Left ventricle myocardium inferior (tissue), 1 donor: ENCODE measurements around the gene SIGLEC5. TPM values are rescaled to one million over a fixed set of nuclear protein-coding genes. Genes with fewer than 3 reads are reported as not detected.

Experiments
- DNase-seq: peaks from one replicate; pipeline ENCODE4 v3.0.0-alpha.2; 2020
- H3K27ac ChIP-seq: fragments of 200-600 bp; replicated peaks from 2 replicates; pipeline ENCODE4 v1.8.0; 2021
- H3K27me3 ChIP-seq: fragments of 200-600 bp; 2 replicates; pipeline ENCODE4 v1.8.0; 2021; ENCODE audit warnings: low read depth
- H3K36me3 ChIP-seq: fragments of 200-600 bp; 2 replicates; pipeline ENCODE4 v1.8.0; 2021
- H3K4me1 ChIP-seq: fragments of 200-600 bp; 2 replicates; pipeline ENCODE4 v1.8.0; 2021
- H3K4me3 ChIP-seq: fragments of 200-600 bp; 2 replicates; pipeline ENCODE4 v1.8.0; 2021; ENCODE audit warnings: mild to moderate bottlenecking, moderate library complexity
- H3K9me3 ChIP-seq: fragments of 200-600 bp; replicated peaks from 2 replicates; pipeline ENCODE4 v1.8.0; 2021
- intact Hi-C: fragments of 100-400 bp; cut with micrococcal nuclease; formaldehyde crosslinking; loops from one replicate; pipeline ENCODE4 v1.11.0; 2022
- total RNA-seq: library from RNA; stranded (reverse); fragmentation: NEBNext Ultra II Directional; extraction: Animal tissue kit (Norgen Biotek cat#: 25700); gene quantifications from one replicate; pipeline ENCODE4 v1.2.1, GENCODE V29; 2021
- TF ChIP-seq, protein P1 (sequence below): fragments of 200-600 bp; IDR thresholded peaks from 2 replicates; pipeline ENCODE4 v1.8.0; 2021; ENCODE audit warnings: antibody characterized with exemption, mild to moderate bottlenecking, borderline replicate concordance
- donor health status: DM: no; HTN: yes; CAD: no; lungs with severe emphysema.

Gene SIGLEC5
- total RNA-seq, 1 donor from 2014 or later, result not detected

DNA sequence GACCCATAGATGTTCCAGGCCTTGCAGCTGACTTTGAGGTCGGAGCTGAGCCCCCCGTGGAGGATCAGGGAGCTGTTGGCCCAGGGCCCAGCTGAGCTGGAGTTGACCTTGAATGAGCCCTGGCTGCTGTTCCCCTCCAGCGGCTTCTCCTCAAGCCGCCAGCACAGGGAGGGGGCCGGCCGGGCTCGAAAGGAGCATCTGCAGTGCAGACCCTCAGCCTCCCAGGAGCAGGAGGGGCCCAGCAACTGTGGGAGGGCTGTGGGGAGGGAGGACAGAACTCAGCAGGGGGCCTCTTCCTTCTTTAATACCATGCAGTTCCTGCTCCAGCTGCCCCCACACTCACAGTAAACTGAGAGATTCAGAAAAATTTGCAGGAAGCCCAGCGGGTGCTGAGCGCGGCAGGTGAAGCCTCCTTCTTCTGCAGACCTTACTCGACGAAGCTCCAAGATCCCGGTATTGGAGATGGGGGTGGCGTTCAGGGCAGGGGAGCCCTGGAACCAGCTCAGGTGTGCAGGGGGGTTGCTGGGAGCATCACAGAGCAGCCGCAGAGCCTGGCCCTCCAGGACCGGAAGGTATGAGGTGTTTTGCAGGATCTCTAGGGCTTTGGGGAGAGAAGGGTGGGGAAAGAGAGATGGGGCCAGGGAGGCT lies 2.6 kb downstream of the SIGLEC5 start:
- intact Hi-C loops, result no loop called here
- Histone ChIP-seq H3K9me3 (no peaks in the 10 kb centered on the region), H3K4me3 (no peak overlapping the region), H3K27me3 (peaks cover 50% of the 10 kb centered on the region), H3K27ac (no peak overlapping the region), H3K4me1 (no peaks in the 10 kb centered on the region), H3K36me3 (no peaks in the 10 kb centered on the region)
- TF ChIP-seq, protein P1, sequence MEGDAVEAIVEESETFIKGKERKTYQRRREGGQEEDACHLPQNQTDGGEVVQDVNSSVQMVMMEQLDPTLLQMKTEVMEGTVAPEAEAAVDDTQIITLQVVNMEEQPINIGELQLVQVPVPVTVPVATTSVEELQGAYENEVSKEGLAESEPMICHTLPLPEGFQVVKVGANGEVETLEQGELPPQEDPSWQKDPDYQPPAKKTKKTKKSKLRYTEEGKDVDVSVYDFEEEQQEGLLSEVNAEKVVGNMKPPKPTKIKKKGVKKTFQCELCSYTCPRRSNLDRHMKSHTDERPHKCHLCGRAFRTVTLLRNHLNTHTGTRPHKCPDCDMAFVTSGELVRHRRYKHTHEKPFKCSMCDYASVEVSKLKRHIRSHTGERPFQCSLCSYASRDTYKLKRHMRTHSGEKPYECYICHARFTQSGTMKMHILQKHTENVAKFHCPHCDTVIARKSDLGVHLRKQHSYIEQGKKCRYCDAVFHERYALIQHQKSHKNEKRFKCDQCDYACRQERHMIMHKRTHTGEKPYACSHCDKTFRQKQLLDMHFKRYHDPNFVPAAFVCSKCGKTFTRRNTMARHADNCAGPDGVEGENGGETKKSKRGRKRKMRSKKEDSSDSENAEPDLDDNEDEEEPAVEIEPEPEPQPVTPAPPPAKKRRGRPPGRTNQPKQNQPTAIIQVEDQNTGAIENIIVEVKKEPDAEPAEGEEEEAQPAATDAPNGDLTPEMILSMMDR, result no peak
- no peak for DNase-seq

- H3K36me3 ChIP-seq, result no peaks in the 10 kb centered on the region
- H3K4me3 ChIP-seq, result no peak overlapping the region
- H3K27ac ChIP-seq, result no peak overlapping the region
- TF ChIP-seq, protein P1, result no peak
- intact Hi-C loops, result no loop called here
- H3K4me1 ChIP-seq, result no peaks in the 10 kb centered on the region
- H3K9me3 ChIP-seq, result no peaks in the 10 kb centered on the region
- no peak for DNase-seq
- peaks cover 52% of the 10 kb centered on the region for H3K27me3 ChIP-seq
Measured at GRCh38 chr19:51626675-51627074, 3.5 kb downstream of the SIGLEC5 start.

DNA sequence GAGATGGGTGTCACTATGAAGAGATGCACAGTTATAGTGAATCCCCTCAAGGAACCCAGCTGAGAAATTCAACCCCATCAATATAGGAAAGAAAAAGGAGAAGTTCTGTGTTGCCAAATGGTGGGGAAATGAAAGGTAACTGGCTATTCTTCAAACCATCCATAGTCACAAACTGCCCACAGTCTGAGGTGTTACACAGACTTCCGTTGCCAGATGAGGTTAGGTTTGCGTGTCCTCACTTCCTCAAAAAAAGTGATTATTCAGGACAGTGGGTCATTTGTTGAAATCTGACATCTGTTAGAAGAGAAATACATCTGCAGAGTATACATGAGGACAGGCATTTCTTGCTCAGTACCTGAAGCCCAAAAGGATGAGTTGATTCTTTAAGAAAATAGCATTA lies 9.0 kb downstream of the SIGLEC5 start:
- intact Hi-C loops, result no loop called here
- H3K9me3 ChIP-seq, result no peaks in the 10 kb centered on the region
- no peak overlapping the region for H3K27ac ChIP-seq
- no peak overlapping the region for H3K4me3 ChIP-seq
- H3K27me3 ChIP-seq, result peaks cover 37% of the 10 kb centered on the region
- TF ChIP-seq, protein P1, result no peak
- DNase-seq, result no peak
- H3K4me1 ChIP-seq, result no peaks in the 10 kb centered on the region
- no peaks in the 10 kb centered on the region for H3K36me3 ChIP-seq

DNA sequence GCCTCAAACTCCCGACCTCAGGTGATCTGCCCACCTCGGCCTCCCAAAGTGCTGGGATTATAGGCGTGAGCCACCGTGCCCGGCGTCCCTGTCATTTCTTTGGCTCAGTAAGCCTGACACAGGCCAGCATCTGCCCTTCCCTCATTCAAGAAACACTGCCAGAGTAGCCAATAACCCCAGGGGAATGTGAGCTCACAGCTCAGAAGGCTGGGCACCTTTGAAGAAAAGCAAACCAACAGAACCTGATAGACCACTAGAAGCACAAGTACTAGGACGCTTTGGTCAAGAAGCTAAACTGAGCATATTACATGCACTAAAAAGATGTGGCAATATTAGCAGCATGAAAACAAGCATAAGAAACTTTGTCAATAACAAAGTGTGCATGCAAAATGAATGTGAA lies 14.2 kb downstream of the SIGLEC5 start:
- TF ChIP-seq, protein P1, result no peak
- intact Hi-C loops, result no loop called here
- no peak for DNase-seq
- no peak overlapping the region for H3K4me3 ChIP-seq
- no peaks in the 10 kb centered on the region for H3K36me3 ChIP-seq
- H3K9me3 ChIP-seq, result no peaks in the 10 kb centered on the region
- no peak overlapping the region for H3K27ac ChIP-seq
- H3K4me1 ChIP-seq, result no peaks in the 10 kb centered on the region
- peaks cover 62% of the 10 kb centered on the region for H3K27me3 ChIP-seq

DNA sequence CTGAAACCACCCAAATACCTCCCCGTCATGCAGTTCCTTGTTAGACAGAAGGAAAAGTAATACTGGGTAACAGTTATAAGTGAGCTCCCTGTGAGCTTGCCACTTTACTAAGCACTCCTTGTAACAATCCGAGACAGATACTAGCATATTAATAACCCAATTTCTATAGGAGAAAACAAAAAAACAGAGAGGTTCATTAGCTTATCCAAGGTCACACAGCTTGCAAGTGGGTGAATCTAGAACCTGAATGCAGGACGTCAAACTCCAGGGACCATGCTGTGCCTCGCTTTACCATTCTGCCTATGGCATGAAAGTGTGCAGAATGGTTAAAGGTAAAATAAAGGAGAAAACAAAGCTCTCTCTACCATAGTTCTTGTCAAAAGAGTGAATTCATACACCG lies 15.4 kb downstream of the SIGLEC5 start:
- intact Hi-C loops, result no loop called here
- no peak overlapping the region for H3K4me3 ChIP-seq
- no peak for DNase-seq
- H3K36me3 ChIP-seq, result no peaks in the 10 kb centered on the region
- H3K4me1 ChIP-seq, result no peaks in the 10 kb centered on the region
- peaks cover 74% of the 10 kb centered on the region for H3K27me3 ChIP-seq
- TF ChIP-seq, protein P1, result no peak
- no peak overlapping the region for H3K27ac ChIP-seq
- H3K9me3 ChIP-seq, result no peaks in the 10 kb centered on the region
